Gastrocnemius medialis (tissue), 4 donors: ENCODE measurements around the gene C2orf76. TPM values are rescaled to one million over a fixed set of nuclear protein-coding genes. Genes with fewer than 3 reads are reported as not detected.

Experiments
- ATAC-seq, 2 donors: fragments of 150-250 bp; one replicate each; pipeline ENCODE4 v1.9.1; 2016
- DNase-seq, 2 donors: peaks; one replicate each; pipeline ENCODE4 v3.0.0-alpha.2; 2019
- H3K27ac ChIP-seq, 4 donors: fragments of 200-600 bp; sonication (generic); 1 replicate in 1 of 4; 2 replicates in 3 of 4; pipeline ENCODE4 v1.5.1; 2016 to 2018; ENCODE audit warnings: mild to moderate bottlenecking in 2 of 4, moderate library complexity in 1 of 4
- H3K27me3 ChIP-seq, 3 donors: fragments of 200-600 bp; sonication (generic) in 2 of 3; 1 replicate in 1 of 3; 2 replicates in 2 of 3; pipeline versions ENCODE4 v1.5.1 to v1.6.0; 2016 to 2019; ENCODE audit warnings: mild to moderate bottlenecking in 1 of 3, moderate library complexity in 1 of 3
- H3K36me3 ChIP-seq, 2 donors: fragments of 200-600 bp; sonication (generic) in 1 of 2; one replicate each; pipeline ENCODE4 v1.5.1; 2017 to 2018
- H3K4me1 ChIP-seq, 2 donors: fragments of 200-600 bp; sonication (generic) in 1 of 2; one replicate each; pipeline ENCODE4 v1.5.1; 2016 to 2017; ENCODE audit warnings: mild to moderate bottlenecking in 2 of 2
- H3K4me3 ChIP-seq, 4 donors: fragments of 200-600 bp; sonication (generic) in 3 of 4; 1 replicate in 1 of 4; 2 replicates in 3 of 4; pipeline ENCODE4 v1.5.1; 2016 to 2019; ENCODE audit warnings: mild to moderate bottlenecking in 2 of 4
- H3K9me3 ChIP-seq, 3 donors: fragments of 200-600 bp; sonication (generic) in 2 of 3; 1 replicate in 1 of 3; 2 replicates in 2 of 3; pipeline ENCODE4 v1.5.1; 2016 to 2019
- CTCF ChIP-seq, 5 experiments: fragments of 450-650 bp in 3 of 5; fragments of 200-600 bp in 2 of 5; sonication (generic) in 2 of 5; IDR thresholded peaks in 4 of 5; conservative IDR thresholded peaks in 1 of 5; 1 replicate in 4 of 5; 2 replicates in 1 of 5; pipeline ENCODE4 v1.5.1; 2016 to 2019; ENCODE audit warnings: antibody characterized with exemption in 5 of 5, mild to moderate bottlenecking in 3 of 5, moderate library complexity in 3 of 5
- POLR2A ChIP-seq, 2 donors: fragments of 450-650 bp; IDR thresholded peaks; one replicate each; pipeline ENCODE4 v1.6.1; 2017; ENCODE audit warnings: antibody characterized with exemption in 2 of 2, mild to moderate bottlenecking in 2 of 2, moderate library complexity in 2 of 2
- in situ Hi-C, 4 donors: fragments of 200-750 bp; cut with MboI; loops; one replicate each; pipeline versions ENCODE4 v1.15.0 to v1.8.0; 2017; ENCODE audit warnings: low sequenced_read_pairs in 4 of 4
- intact Hi-C: fragments of 100-400 bp; cut with DNase I; formaldehyde crosslinking; loops from one replicate; pipeline ENCODE4 v1.15.1; 2023; ENCODE audit warnings: low total_unique reads
- total RNA-seq, 4 donors: library from RNA; depleted of rRNA; stranded (reverse); fragments of >200 nt; gene quantifications; one replicate each; pipeline versions ENCODE4 v1.1.0 to v1.2.3, GENCODE V29; 2016

C2orf76 gene
- total RNA-seq, 4 donors from 2014 or later = 0.61 to 5.9 (median 2.6) TPM; not detected in 1

GRCh38 chr2:119338826-119339561 lies 27.6 kb downstream of the C2orf76 start:
- Histone ChIP-seq H3K4me1 (peaks cover 0 to 3% of the 10 kb centered on the region in 2 donors), H3K27ac (no peak overlapping the region), H3K9me3 (no peaks in the 10 kb centered on the region), H3K27me3 (no peaks in the 10 kb centered on the region), H3K36me3 (peaks cover 0 to 9% of the 10 kb centered on the region in 2 donors), H3K4me3 (no peak overlapping the region)
- DNase-seq (peak; percentile 5 to 24), ATAC-seq (no peak)
- TF ChIP-seq CTCF (IDR thresholded peaks at IDR 0.05 in 4 of 5, conservative IDR thresholded peaks at IDR 0.05 in 1 of 5) (no peak), POLR2A (IDR thresholded peaks at IDR 0.05) (no peak)
- in situ Hi-C loops = no loop called here
- intact Hi-C loops = no loop called here

GRCh38 chr2:119338272-119338671 lies 28.4 kb downstream of the C2orf76 start:
- Histone ChIP-seq H3K27ac (no peak overlapping the region), H3K9me3 (no peaks in the 10 kb centered on the region), H3K36me3 (peaks cover 0 to 9% of the 10 kb centered on the region in 2 donors), H3K4me3 (no peak overlapping the region), H3K27me3 (no peaks in the 10 kb centered on the region), H3K4me1 (peaks cover 0 to 3% of the 10 kb centered on the region in 2 donors)
- intact Hi-C loops = no loop called here
- in situ Hi-C loops = no loop called here
- ATAC-seq (no peak), DNase-seq (no peak)
- TF ChIP-seq POLR2A (IDR thresholded peaks at IDR 0.05) = no peak
- TF ChIP-seq CTCF (IDR thresholded peaks at IDR 0.05 in 4 of 5, conservative IDR thresholded peaks at IDR 0.05 in 1 of 5) = no peak

- in situ Hi-C loops = no loop called here
- ATAC-seq = no peak
- Histone ChIP-seq H3K9me3 (no peaks in the 10 kb centered on the region), H3K4me3 (no peak overlapping the region), H3K27me3 (no peaks in the 10 kb centered on the region), H3K27ac (no peak overlapping the region), H3K36me3 (peaks cover 0 to 9% of the 10 kb centered on the region in 2 donors), H3K4me1 (peaks cover 0 to 3% of the 10 kb centered on the region in 2 donors)
- TF ChIP-seq CTCF (IDR thresholded peaks at IDR 0.05 in 4 of 5, conservative IDR thresholded peaks at IDR 0.05 in 1 of 5) = no peak
- no peak for TF ChIP-seq POLR2A (IDR thresholded peaks at IDR 0.05)
- intact Hi-C loops = no loop called here
- no peak for DNase-seq
These were observed 28.9 kb downstream of the C2orf76 start for GRCh38 chr2:119337749-119338148.

- in situ Hi-C loops = no loop called here
- H3K36me3 ChIP-seq = peaks cover 0 to 8% of the 10 kb centered on the region in 2 donors
- no peaks in the 10 kb centered on the region for H3K27me3 ChIP-seq
- no peaks in the 10 kb centered on the region for H3K9me3 ChIP-seq
- ATAC-seq = no peak
- DNase-seq = no peak
- no peak for TF ChIP-seq CTCF (IDR thresholded peaks at IDR 0.05 in 4 of 5, conservative IDR thresholded peaks at IDR 0.05 in 1 of 5)
- no peak for TF ChIP-seq POLR2A (IDR thresholded peaks at IDR 0.05)
- no peak overlapping the region for H3K4me3 ChIP-seq
- no peak overlapping the region for H3K27ac ChIP-seq
- intact Hi-C loops = no loop called here
- peaks cover 0 to 3% of the 10 kb centered on the region in 2 donors for H3K4me1 ChIP-seq
These were observed 32.8 kb downstream of the C2orf76 start for GRCh38 chr2:119333833-119334232.
